Calu3 (cell line): ENCODE data around the gene SCN2B. TPM values are rescaled to one million over a fixed set of nuclear protein-coding genes. Genes with fewer than 3 reads are reported as not detected.

Experiments
- BruUV-seq: library from RNA; stranded (reverse); fragments of 400-500 nt; replicated peaks from 2 replicates; lab custom pipeline; 2021; lab: Mats Ljungman, UMichigan
- CTCF ChIA-PET: fragments of 300-600 bp; sonication (Branson Sonifier 250); formaldehyde crosslinking; loops from one replicate; lab custom pipeline; 2022; ENCODE audit warnings: antibody characterized with exemption; lab: Charles Lee
- DNase-seq: peaks from one replicate; pipeline ENCODE4 v3.0.0; 2022
- H3K27ac Mint-ChIP-seq: one replicate; pipeline ENCODE4 v1.8.0; 2022; ENCODE audit warnings: mixed read lengths; ENCODE audit not compliant: unreplicated experiment
- H3K27me3 Mint-ChIP-seq: one replicate; pipeline ENCODE4 v1.8.0; 2022; ENCODE audit warnings: mixed read lengths; ENCODE audit not compliant: unreplicated experiment
- H3K36me3 Mint-ChIP-seq: one replicate; pipeline ENCODE4 v1.8.0; 2022; ENCODE audit warnings: mild to moderate bottlenecking, moderate library complexity, mixed read lengths; ENCODE audit not compliant: insufficient read depth, unreplicated experiment
- H3K4me1 Mint-ChIP-seq: one replicate; pipeline ENCODE4 v1.8.0; 2022; ENCODE audit warnings: mild to moderate bottlenecking, low read depth, mixed read lengths; ENCODE audit not compliant: unreplicated experiment
- H3K4me3 Mint-ChIP-seq: one replicate; pipeline ENCODE4 v1.8.0; 2022; ENCODE audit warnings: mild to moderate bottlenecking, low read depth, moderate library complexity, mixed read lengths; ENCODE audit not compliant: unreplicated experiment
- H3K9me3 Mint-ChIP-seq: one replicate; pipeline ENCODE4 v1.8.0; 2022; ENCODE audit warnings: low read depth, mixed read lengths; ENCODE audit not compliant: unreplicated experiment
- intact Hi-C: fragments of 100-400 bp; cut with micrococcal nuclease; formaldehyde crosslinking; loops from one replicate; pipeline ENCODE4 v1.10.0; 2022; ENCODE audit not compliant: unreplicated experiment
- total RNA-seq: library from RNA; stranded (reverse); gene quantifications from 2 replicates; pipeline ENCODE4 v1.2.3, GENCODE V29; 2022
- TF ChIP-seq, protein P1 (sequence below): fragments of 200-600 bp; IDR thresholded peaks from one replicate; pipeline ENCODE4 v1.8.0; 2022; ENCODE audit warnings: antibody characterized with exemption; ENCODE audit not compliant: unreplicated experiment

Gene SCN2B
- total RNA-seq, 1 experiment from 2014 or later: not detected

DNA sequence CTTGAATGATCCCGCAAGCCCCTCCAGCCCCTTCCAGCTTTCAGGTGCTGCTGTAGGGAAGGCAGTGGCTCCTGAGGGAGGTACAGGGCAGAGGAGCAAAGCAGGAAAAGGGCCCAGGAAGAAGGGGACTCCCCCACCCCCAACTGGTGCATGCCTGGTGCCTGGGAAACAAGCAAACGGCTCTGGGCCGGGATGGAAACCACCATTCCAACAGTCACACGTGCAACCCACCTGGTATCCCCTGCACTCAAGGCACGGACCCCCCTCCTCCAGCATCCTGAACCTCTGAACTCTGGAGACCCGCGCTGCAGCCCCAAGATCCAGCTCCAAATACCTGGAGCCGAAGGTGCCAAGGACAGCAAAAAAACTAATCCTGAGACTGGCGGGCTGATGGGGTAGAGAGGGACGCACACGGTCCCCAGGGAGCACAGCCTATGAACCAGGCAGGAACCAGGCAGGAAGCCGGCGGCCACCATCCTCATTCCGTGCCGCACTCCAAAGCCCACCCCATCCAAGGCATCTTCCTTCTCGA, 24.4 kb downstream of the SCN2B start:
- intact Hi-C loops: no loop called here
- Mint-ChIP-seq H3K27me3 (peaks cover 72% of the 10 kb centered on the region), H3K36me3 (no peaks in the 10 kb centered on the region), H3K9me3 (no peaks in the 10 kb centered on the region), H3K4me3 (peak overlapping the region; percentile 54), H3K4me1 (no peaks in the 10 kb centered on the region), H3K27ac (no peak overlapping the region)
- BruUV-seq: no TSS peak
- DNase-seq: no peak
- CTCF ChIA-PET: no interaction called here
- TF ChIP-seq, protein P1, sequence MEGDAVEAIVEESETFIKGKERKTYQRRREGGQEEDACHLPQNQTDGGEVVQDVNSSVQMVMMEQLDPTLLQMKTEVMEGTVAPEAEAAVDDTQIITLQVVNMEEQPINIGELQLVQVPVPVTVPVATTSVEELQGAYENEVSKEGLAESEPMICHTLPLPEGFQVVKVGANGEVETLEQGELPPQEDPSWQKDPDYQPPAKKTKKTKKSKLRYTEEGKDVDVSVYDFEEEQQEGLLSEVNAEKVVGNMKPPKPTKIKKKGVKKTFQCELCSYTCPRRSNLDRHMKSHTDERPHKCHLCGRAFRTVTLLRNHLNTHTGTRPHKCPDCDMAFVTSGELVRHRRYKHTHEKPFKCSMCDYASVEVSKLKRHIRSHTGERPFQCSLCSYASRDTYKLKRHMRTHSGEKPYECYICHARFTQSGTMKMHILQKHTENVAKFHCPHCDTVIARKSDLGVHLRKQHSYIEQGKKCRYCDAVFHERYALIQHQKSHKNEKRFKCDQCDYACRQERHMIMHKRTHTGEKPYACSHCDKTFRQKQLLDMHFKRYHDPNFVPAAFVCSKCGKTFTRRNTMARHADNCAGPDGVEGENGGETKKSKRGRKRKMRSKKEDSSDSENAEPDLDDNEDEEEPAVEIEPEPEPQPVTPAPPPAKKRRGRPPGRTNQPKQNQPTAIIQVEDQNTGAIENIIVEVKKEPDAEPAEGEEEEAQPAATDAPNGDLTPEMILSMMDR: no peak

DNA sequence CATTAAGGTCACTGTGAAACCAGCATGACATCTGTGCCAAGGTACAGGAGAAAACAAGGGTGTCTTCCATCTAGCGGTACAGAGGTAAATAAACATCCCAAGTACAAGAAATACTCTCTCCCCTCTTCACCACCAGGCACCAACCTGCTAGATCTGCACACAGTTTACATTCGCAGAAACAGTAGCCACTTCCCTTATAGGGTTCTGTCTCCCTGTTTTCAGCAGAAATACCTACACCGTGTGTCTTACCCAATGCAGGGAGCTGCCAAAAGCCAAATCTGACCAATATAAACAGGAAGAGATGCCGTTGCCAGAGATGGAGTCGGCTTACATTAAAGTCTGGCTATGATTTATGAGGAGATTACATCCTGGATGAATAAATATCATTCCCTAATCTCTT, 25.0 kb downstream of the SCN2B start:
- TF ChIP-seq, protein P1: no peak
- Mint-ChIP-seq H3K27ac (no peak overlapping the region), H3K4me1 (no peaks in the 10 kb centered on the region), H3K27me3 (peaks cover 66% of the 10 kb centered on the region), H3K4me3 (no peak overlapping the region), H3K36me3 (no peaks in the 10 kb centered on the region), H3K9me3 (no peaks in the 10 kb centered on the region)
- intact Hi-C loops: no loop called here
- DNase-seq: no peak
- BruUV-seq: no TSS peak
- CTCF ChIA-PET: no interaction called here

DNA sequence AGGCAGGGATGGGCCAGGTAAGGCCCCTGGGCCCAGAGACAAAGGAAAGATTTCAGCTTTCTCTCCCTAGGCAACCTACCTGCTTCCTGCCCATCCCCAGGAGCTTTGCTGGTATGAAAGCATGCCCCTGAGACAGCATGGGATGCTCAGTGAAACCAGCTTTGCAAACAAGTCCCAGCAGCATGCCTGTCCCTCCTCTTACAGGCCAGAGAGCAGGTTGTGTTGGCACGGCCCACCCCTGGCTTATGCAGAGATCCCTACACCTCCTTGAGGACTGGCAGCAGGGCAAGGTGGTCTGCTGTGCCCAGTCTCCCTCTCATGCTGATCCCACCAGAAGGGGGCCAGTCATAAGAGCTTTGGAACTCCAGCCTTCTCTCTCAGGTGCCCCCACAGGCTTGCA, 26.9 kb downstream of the SCN2B start:
- BruUV-seq: no TSS peak
- TF ChIP-seq, protein P1: no peak
- H3K9me3 Mint-ChIP-seq: no peaks in the 10 kb centered on the region
- peaks cover 54% of the 10 kb centered on the region for H3K27me3 Mint-ChIP-seq
- CTCF ChIA-PET: interaction anchor here (1.2 kb wide), 1 partner anchor 22 kb away, joined by 3 read pairs; no protein-coding TSS in a partner anchor
- intact Hi-C loops: no loop called here
- no peak overlapping the region for H3K27ac Mint-ChIP-seq
- no peak for DNase-seq
- H3K36me3 Mint-ChIP-seq: peaks cover 12% of the 10 kb centered on the region
- H3K4me1 Mint-ChIP-seq: no peaks in the 10 kb centered on the region
- H3K4me3 Mint-ChIP-seq: no peak overlapping the region

DNA sequence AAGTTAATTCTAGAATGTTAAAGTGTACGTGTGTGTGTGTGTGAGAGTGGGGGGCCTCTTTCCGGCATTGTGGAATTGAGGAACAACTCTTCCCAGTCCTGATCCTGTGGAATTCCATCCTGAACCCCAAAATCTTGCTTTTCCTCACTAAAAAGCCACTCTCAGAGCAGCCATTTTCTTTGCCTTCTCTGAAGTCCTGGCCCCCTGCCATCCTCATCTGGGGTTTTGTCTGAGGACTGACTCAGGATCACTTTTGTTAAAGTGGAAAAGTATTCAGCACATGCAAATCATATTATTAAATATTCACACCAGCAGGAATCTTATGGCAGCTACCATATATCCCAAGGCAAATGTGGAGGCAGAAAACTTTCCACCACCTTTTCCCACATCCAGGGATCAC, 27.6 kb downstream of the SCN2B start:
- CTCF ChIA-PET: interaction anchor here (1.2 kb wide), 1 partner anchor 22 kb away, joined by 3 read pairs; no protein-coding TSS in a partner anchor
- Mint-ChIP-seq H3K4me1 (no peaks in the 10 kb centered on the region), H3K27me3 (peaks cover 54% of the 10 kb centered on the region), H3K36me3 (peaks cover 12% of the 10 kb centered on the region), H3K27ac (no peak overlapping the region), H3K9me3 (no peaks in the 10 kb centered on the region), H3K4me3 (no peak overlapping the region)
- intact Hi-C loops: no loop called here
- no TSS peak for BruUV-seq
- TF ChIP-seq, protein P1: no peak
- DNase-seq: no peak
